HG03558 (cell line): ENCODE measurements around the gene DDX1.

ENCODE experiments used
- ATAC-seq: cut with Tn5 transposase; IDR thresholded peaks from one replicate; pipeline ENCODE4 v1.9.1; 2021; ENCODE audit warnings: moderate number of reproducible peaks; ENCODE audit not compliant: unreplicated experiment; ENCODE audit errors: extremely low read depth

Gene DDX1

GRCh38 chr2:15561574-15562344, 29.9 kb upstream of the DDX1 start:
- no peak for ATAC-seq

DNA sequence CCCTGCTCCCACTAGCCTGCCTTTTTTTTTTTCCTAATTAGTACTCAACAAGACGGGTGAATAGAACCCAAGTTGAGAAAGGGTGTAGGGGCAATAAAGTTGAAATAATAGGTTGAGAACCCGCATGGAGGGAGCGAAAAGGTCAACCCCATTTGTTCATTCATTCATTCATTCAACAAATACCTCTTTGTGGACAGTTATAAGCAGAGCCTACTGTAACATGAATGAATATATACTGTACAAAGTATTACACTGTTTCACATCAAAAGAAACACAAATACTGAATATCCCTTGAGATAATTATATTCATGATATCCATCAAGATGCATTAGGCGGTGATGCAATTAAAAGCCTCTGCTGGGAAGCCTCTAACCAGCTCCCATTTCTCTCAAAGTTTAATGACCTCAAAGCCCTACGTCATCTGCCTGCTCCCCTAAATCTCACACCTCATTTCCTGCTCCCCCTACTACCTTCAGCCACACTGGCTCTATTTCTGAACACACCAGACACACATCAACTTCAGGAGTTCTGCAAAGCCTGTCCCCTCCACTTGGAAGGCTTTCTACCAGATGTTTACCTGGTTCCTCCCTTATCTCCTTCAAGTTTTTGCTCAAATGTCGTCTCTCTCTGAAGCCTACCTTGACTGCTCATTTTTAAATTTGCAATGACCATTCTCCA, 29.2 kb upstream of the DDX1 start:
- no peak for ATAC-seq

DNA sequence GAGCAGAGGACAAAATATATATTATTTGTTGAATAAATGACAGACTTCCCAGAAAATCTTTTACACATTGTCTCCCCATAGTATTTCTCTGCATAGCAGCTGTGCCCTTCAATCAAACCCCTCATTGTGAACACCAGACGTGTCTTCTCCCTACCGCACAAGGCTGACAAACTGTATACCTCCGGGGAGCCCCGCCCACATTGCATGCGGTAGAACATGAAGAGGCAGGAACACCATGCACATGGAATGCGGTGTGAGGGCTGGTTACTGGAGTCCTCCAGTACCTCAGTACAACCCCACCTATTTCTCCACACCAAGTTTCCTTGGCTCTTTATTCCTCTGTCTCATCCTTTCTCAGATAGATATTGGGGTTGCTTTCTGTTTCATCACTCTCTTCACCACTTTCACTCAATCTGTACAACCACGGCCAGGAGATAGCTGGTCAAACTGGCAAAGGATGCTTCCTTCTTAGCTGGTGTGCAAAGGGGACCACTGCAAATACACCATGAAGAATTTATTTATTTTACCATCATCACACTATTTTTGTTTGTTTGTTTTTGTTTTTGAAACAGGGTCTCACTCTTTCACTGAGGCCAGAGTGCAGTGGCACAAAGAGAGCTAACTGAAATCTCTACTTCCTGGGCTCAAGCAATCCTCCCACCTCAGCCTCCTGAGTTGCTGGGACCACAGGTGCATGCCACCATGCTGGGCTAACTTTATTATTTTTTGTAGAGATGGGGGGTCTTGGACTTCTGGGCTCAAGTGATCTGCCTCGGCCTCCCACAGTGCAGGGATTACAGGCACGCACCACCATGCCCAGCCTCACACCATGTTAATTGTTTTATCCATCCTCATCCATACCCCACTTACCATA, 28.2 kb upstream of the DDX1 start:
- no peak for ATAC-seq

DNA sequence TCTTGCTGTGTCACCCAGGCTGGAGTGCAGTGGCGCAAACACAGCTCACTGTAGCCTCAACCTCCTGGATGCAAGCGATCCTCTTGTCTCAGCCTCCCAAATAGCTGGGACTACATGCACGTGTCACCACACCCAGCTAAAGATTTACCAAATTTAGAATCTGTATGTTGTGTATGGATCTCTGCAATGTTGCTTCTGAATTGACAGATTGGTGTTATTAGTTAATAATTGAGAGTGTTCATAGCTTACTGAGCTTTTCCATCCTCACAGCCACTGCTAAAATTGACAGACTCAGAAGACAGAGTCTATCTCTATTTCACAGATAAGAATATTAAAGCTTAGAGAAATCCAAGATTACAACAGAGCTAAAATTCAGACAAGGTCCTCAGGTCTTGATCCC, 26.3 kb upstream of the DDX1 start:
- ATAC-seq, result no peak

DNA sequence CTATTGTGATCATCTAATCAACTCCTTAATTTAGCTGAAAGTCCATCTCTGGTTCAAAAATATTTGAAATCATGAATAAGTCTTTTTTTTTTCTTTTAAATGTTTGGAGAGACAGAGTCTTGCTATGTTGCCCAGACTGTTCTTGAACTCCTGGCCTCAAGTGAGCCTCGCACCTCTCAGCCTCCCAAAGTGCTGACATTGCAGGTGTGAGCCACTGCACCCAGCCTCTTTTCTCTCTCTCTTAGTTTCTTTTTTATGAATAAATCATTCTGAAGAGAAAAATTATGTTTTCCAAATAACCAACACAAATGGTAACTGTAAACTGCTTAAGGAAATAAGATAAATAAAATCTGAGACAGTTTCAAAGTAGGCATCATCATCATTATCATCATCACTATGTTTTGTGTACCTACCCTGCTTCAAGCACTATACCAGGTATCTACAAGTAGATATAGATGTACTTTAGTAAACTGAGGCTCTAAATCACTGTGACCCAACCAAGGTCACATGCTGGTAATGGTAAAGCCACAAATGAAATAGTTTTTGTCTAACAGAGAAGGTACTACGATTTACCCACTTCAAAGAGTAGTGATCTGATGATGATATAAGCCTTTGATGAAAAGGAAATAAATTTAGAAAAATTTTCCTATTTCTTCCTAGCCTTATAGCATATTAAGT, 25.5 kb upstream of the DDX1 start:
- ATAC-seq, result no peak

GRCh38 chr2:15566912-15567311, 24.8 kb upstream of the DDX1 start:
- ATAC-seq, result no peak

DNA sequence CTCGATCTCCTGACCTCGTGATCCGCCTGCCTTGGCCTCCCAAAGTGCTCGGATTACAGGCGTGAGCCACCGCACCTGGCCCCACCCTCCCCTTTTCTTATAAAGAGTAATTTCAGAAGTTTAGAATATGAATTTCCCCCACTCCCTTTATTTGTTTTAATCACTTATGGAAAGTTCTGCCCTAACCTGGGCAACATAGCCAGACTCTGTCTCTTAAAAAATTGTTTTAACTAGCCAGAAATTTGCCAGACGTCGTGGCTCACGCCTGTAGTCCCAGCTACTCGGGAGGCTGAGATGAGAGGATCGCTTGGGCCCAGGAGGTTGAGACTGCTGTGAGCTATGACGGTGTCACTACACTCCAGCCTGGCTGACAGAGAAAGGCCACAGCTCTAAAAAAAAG, 22.8 kb upstream of the DDX1 start:
- ATAC-seq, result no peak

DNA sequence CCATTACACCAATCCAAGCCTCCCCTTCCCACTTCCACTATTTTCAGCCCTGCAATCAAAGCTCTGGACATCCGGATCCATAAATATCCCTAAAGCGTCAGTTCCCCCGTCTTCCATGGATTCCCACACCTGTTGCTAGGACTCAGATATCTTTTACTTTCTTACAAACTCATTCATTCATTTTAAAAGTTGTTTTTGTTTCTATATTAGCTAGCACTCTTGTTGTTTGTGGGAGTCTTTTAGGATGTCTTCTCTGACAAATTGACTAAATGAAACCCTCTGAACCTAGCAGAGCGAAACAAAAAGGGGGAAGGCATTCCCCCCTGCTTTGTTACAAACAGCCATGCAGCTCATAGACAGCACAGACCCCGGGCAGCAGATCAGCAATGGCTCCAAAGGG, 21.6 kb upstream of the DDX1 start:
- no peak for ATAC-seq

GRCh38 chr2:15571729-15572128, 19.9 kb upstream of the DDX1 start:
- ATAC-seq, result no peak

- ATAC-seq, result peak; percentile 90
Measured at GRCh38 chr2:15577071-15577735, 14.5 kb upstream of the DDX1 start.

DNA sequence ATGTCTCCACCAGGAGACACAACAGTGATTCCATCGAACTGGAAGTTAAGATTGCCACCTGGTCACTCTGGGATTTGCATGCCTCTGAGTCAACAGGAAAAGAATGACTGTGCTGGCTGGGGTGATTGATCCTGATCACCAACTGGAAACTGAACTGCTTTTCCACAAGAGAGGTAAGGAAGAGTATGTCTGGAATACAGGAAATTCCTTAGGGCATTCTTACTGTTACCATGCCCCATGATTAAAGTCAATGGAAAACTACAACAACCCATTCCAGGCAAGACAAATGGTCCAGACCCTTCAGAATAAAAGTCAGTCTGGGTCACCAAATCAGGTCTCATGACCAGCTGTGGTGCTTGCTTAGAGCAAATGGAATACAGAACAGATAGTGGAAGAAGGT, 12.0 kb upstream of the DDX1 start:
- no peak for ATAC-seq

DNA sequence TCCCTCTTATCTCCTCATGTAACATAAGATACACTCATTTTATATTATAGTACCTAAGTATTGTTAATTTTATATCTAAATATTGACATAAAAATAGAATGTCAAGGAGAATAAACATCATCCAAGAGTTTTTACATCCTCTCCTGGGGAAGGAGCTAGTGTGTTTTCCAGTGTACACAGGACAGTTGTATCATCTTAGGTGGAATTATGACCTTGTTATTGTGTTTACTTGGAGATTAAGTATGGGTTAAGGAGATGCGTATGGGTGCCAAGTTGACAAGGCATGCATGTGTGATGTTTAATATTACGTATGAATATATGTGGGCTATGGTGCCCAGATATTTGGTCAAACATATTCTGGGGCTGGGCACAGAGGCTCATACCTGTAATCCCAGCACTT, 11.2 kb upstream of the DDX1 start:
- no peak for ATAC-seq

GRCh38 chr2:15582710-15583357, 8.8 kb upstream of the DDX1 start:
- ATAC-seq, result peak; percentile 51

GRCh38 chr2:15583826-15584225, 7.8 kb upstream of the DDX1 start:
- ATAC-seq, result no peak

DNA sequence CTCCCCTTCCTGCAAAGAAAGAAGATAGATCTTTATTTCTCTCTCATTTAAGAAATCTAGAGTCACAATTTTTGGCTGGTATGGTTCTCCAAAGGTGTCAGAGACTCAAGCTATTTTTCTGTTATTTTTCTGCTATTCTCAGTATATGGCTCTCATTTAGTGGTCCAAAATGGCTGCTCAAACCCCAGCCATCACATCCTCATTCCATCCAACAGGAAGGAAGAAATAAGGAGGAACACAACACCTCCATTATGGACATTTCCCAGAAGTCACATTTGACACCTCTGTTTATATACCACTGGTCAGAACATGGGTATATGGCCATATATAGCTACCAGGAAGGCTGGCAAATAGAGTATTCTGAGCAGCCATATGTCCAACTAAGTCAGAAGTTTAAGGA, 7.4 kb upstream of the DDX1 start:
- ATAC-seq, result no peak

DNA sequence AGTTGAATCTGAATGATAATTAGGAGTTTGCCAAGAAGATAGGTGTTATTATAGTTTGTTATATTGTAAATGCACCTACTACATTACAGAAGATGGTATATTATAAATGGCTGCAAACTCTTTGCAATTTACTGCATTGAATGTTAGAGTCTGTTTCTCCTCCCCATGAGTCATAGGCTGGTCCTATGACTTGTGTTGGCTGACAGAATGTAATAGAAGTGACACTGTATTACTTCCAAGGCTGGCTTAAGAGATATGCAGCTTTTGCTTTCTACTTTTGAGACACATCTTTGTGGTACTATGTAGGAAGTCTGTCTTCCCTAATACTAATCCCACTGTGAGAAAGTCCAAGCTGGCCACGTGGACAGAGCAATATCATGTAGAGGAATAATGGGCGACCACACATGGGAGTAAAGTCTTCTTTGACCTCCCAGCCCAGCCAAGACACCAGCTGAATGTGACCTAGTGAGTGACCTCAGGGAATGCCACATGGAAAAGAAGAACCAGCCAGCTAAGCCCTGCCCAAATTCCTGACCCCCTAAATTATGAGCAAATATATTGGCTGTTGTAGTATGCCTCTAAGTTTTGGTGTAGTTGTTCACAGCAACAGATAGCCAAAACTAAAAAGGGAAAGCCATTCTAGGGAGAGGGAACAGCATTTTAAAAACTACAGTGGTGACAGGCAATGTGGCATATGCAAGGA, 6.8 kb upstream of the DDX1 start:
- ATAC-seq, result no peak

GRCh38 chr2:15588329-15588919, 3.2 kb upstream of the DDX1 start:
- ATAC-seq, result no peak

DNA sequence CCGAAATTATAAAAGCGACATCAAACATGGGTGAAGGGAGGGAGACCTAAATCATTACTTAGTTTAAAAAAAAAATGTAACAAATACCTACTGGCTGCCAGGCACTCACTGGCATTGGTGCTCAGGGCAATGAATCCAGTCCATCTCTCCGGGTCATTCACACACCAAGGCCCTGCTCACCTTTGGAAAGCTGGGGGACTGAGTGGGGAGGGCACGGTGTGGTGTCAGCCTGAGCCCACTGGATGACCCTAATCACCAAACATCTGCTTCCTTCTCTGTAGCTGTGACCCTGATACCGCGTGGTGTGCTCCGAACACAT, 336 bp upstream of the DDX1 start:
- ATAC-seq, result no peak

DNA sequence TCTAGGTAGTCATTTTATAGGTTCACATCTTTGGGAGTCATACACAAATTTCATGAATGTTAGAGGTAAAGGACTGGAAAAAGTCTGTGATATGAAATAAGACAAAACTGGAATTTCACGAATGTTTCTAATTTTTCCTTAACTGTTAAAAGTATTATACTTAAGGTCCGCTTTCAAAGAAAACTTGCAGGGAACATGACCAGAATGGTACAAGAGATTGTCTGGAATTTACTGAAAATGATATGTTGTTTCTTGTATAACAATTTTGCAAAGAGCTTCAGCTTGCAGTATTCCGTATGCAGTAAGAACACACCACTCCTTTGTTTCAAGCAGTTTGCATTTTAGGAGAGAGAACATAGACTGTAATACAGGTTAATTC, 1.6 kb downstream of the DDX1 start:
- no peak for ATAC-seq
